GM12878 (cell line): Measurements from ENCODE around the gene PHF11. TPM values are rescaled to one million over a fixed set of nuclear protein-coding genes. Genes with fewer than 3 reads are reported as not detected.

ENCODE experiments used
- ATAC-seq: fragments of 200-7000 bp; cut with Tn5 transposase; 3 replicates; pipeline ENCODE4 v1.9.1; 2020; ENCODE audit warnings: mild to moderate bottlenecking, moderate library complexity
- BruUV-seq: library from RNA; stranded (reverse); fragments of 400-500 nt; replicated peaks from 2 replicates; lab custom pipeline; 2021; lab: Mats Ljungman, UMichigan
- CTCF ChIA-PET: fragments of 300-600 bp; sonication (Branson Sonifier 250); formaldehyde crosslinking; extraction: SDS; loops from one replicate; lab custom pipeline; 2021; ENCODE audit warnings: inconsistent platforms; lab: Yijun Ruan, JAX
- POLR2A ChIA-PET: fragments of 350-600 bp; formaldehyde crosslinking; extraction: SDS; loops from one replicate; lab custom pipeline; 2021; ENCODE audit warnings: inconsistent platforms; lab: Charles Lee
- RAD21 ChIA-PET: fragments of 300-600 bp; sonication (Branson Sonifier 250); formaldehyde crosslinking; loops from one replicate; lab custom pipeline; 2023; ENCODE audit warnings: antibody characterized with exemption; ENCODE audit not compliant: unreplicated experiment; lab: Charles Lee
- SMC1A ChIA-PET: fragments of 300-600 bp; sonication (Branson Sonifier 250); formaldehyde crosslinking; loops from one replicate; lab custom pipeline; 2023; ENCODE audit not compliant: unreplicated experiment, uncharacterized antibody; lab: Charles Lee
- DNase-seq: peaks from one replicate; pipeline ENCODE4 v3.0.0-alpha.2; 2011; ENCODE audit warnings: low read depth, low spot score
- FAIRE-seq: peaks from 3 replicates; lab custom pipeline; 2011; peaks lifted over from hg19 to GRCh38; lab: Jason Lieb, UNC
- H2AFZ ChIP-seq: 2 replicates; pipeline ENCODE4 v1.6.0; 2011; ENCODE audit warnings: low read depth, low read length, control low read depth; ENCODE audit not compliant: control insufficient read depth
- H3K27ac ChIP-seq: 2 replicates; pipeline ENCODE4 v1.5.1; 2011; ENCODE audit warnings: control low read depth; ENCODE audit not compliant: control insufficient read depth, insufficient read depth
- H3K27me3 ChIP-seq, 2 experiments: replicated peaks in 1 of 2; 2 replicates each; pipeline versions ENCODE4 v1.6.0 to v1.6.1; 2011; ENCODE audit warnings: low read length in 1 of 2; ENCODE audit not compliant: control insufficient read depth in 2 of 2, insufficient read depth in 2 of 2
- H3K36me3 ChIP-seq, 2 experiments: 2 replicates each; pipeline ENCODE4 v1.5.1; 2011; ENCODE audit warnings: low read length in 1 of 2; ENCODE audit not compliant: control insufficient read depth in 2 of 2, insufficient read depth in 2 of 2
- H3K4me1 ChIP-seq: 2 replicates; pipeline ENCODE4 v1.6.1; 2011; ENCODE audit warnings: mild to moderate bottlenecking, low read length, moderate library complexity, mixed read lengths; ENCODE audit not compliant: control insufficient read depth, insufficient read depth
- H3K4me2 ChIP-seq: 2 replicates; pipeline ENCODE4 v1.6.0; 2011; ENCODE audit warnings: control low read depth; ENCODE audit not compliant: control insufficient read depth, insufficient read depth
- H3K4me3 ChIP-seq: fragments of 200-600 bp; sonication (generic); 2 replicates; pipeline ENCODE4 v1.5.1; 2016
- H3K79me2 ChIP-seq: 2 replicates; pipeline ENCODE4 v1.6.0; 2011; ENCODE audit warnings: low read length; ENCODE audit not compliant: control insufficient read depth, insufficient read depth
- H3K9ac ChIP-seq: 2 replicates; pipeline ENCODE4 v1.8.0; 2011; ENCODE audit warnings: low read length, control low read depth, mixed read lengths; ENCODE audit not compliant: control insufficient read depth, insufficient read depth
- H3K9me3 ChIP-seq: replicated peaks from 3 replicates; pipeline ENCODE4 v1.5.1; 2011; ENCODE audit warnings: mild to moderate bottlenecking, low read length; ENCODE audit not compliant: control insufficient read depth, insufficient read depth
- H4K20me1 ChIP-seq: 2 replicates; pipeline ENCODE4 v1.6.0; 2011; ENCODE audit not compliant: control insufficient read depth, insufficient read depth
- JUNB ChIP-seq: IDR thresholded peaks from 2 replicates; pipeline ENCODE4 v1.6.1; 2016; ENCODE audit warnings: antibody characterized with exemption, mild to moderate bottlenecking
- SIX5 ChIP-seq: IDR thresholded peaks from 2 replicates; pipeline ENCODE4 v1.6.1; 2011; ENCODE audit warnings: mild to moderate bottlenecking, low read depth, low read length, moderate library complexity; ENCODE audit not compliant: severe bottlenecking
- SPI1 ChIP-seq: IDR thresholded peaks from 2 replicates; pipeline ENCODE4 v1.6.1; 2011; ENCODE audit warnings: low read depth, mild to moderate bottlenecking, low read length, moderate library complexity, borderline replicate concordance; ENCODE audit not compliant: insufficient read depth
- ZBED1 ChIP-seq: IDR thresholded peaks from 2 replicates; pipeline ENCODE4 v1.6.1; 2016; ENCODE audit warnings: borderline replicate concordance
- ZBTB11 ChIP-seq: fragments of 450-650 bp; formaldehyde crosslinking; IDR thresholded peaks from 2 replicates; pipeline ENCODE4 v1.5.0; 2022; ENCODE audit warnings: mild to moderate bottlenecking, missing genetic modification characterization
- ZNF384 ChIP-seq: IDR thresholded peaks from 2 replicates; pipeline ENCODE4 v1.6.1; 2012; ENCODE audit warnings: low read depth, mild to moderate bottlenecking, low read length, improper control_type of control experiment, borderline replicate concordance
- WGBS: methylation state at CpG from one replicate; pipeline ENCODE4 v1.1.6; 2016; ENCODE audit warnings: low lambda C conversion rate; ENCODE audit not compliant: insufficient replicate concordance, insufficient coverage; ENCODE audit errors: missing lambda C conversion rate; 5-methylcytosine and 5-hydroxymethylcytosine counted together
- in situ Hi-C: fragments of 300-500 bp; cut with MboI; formaldehyde crosslinking; loops from 9 replicates; pipeline ENCODE4 v1.14.3; 2018; ENCODE audit warnings: mixed read lengths
- intact Hi-C: fragments of 100-400 bp; cut with micrococcal nuclease; formaldehyde crosslinking; loops from one replicate; pipeline ENCODE4 v1.14.2; 2022; ENCODE audit not compliant: unreplicated experiment
- polyA plus RNA-seq, 11 experiments: library from polyadenylated mRNA; depleted of rRNA in 4 of 11; unstranded in 6 of 11; stranded (reverse) in 5 of 11; fragments of >200 nt; fragmentation: Nextera tagmentation in 4 of 11; fragmentation: Illumina TruSeq in 1 of 11; extraction: Ambion mirVana in 4 of 11; extraction: Trizol in 1 of 11; gene quantifications; 1 replicate in 1 of 11; 2 replicates in 10 of 11; pipeline versions ENCODE4 v1.2.1 to v1.2.3, GENCODE V29; 2011 to 2016; ENCODE audit warnings: inconsistent platforms in 2 of 11, missing spikeins in 2 of 11, low read depth in 1 of 11
- total RNA-seq, 4 experiments: library from RNA; depleted of rRNA in 3 of 4; stranded (reverse); fragments of >200 nt in 3 of 4; fragmentation: Illumina TruSeq in 1 of 4; extraction: Trizol in 1 of 4; gene quantifications; 2 replicates each; pipeline versions ENCODE4 v1.2.1 to v1.2.3, GENCODE V29; 2013 to 2021

The PHF11 gene
- total and polyA plus RNA-seq, 10 of the 15 experiments (the other 5 are each of a cell fraction or from before 2014, with no cell fraction given) = 16.9 to 77.3 (median 32.7) TPM

GRCh38 chr13:49466292-49466838, 29.4 kb upstream of the PHF11 start:
- in situ Hi-C loops = no loop called here
- DNase-seq (no peak), ATAC-seq (no peak), FAIRE-seq (no peak)
- TF ChIP-seq ZBED1 (no peak), SIX5 (no peak), JUNB (no peak), SPI1 (no peak), ZNF384 (peak; percentile 21; the same call in 1 of the 2 replicates), ZBTB11 (CRISPR knock-in tag) (no peak)
- H3K9me3 ChIP-seq = peaks cover 7% of the 10 kb centered on the region; the same call in 2 of the 3 replicates
- no peak overlapping the region for H3K9ac ChIP-seq
- POLR2A ChIA-PET = interaction anchor here (0.5 kb wide), 1 partner anchor 26 kb away, joined by 3 read pairs; no protein-coding TSS in a partner anchor
- no peaks in the 10 kb centered on the region for H4K20me1 ChIP-seq
- no peak overlapping the region for H3K4me3 ChIP-seq
- H2AFZ ChIP-seq = no peak overlapping the region
- no peaks in the 10 kb centered on the region for H3K4me1 ChIP-seq
- H3K4me2 ChIP-seq = no peak overlapping the region
- WGBS = 97% methylated on average over 4 of the region's 5 CpGs
- SMC1A ChIA-PET = interaction anchor here (3.2 kb wide), 1 partner anchor 29 kb away, joined by 11 read pairs; no protein-coding TSS in a partner anchor
- CTCF ChIA-PET = interaction anchor here (1.6 kb wide), 1 partner anchor 22 kb away, joined by 6 read pairs; no protein-coding TSS in a partner anchor
- intact Hi-C loops = no loop called here
- RAD21 ChIA-PET = no interaction called here
- H3K27me3 ChIP-seq = no peaks in the 10 kb centered on the region
- H3K79me2 ChIP-seq = no peaks in the 10 kb centered on the region
- BruUV-seq = no TSS peak
- no peak overlapping the region for H3K27ac ChIP-seq
- peaks cover 0 to 15% of the 10 kb centered on the region in 2 experiments; a peak in 3 of 4 replicates for H3K36me3 ChIP-seq
